H1 (cell line): Measurements from ENCODE around the gene UBXN11. TPM values are rescaled to one million over a fixed set of nuclear protein-coding genes. Genes with fewer than 3 reads are reported as not detected.

Experiments
- ASH2L ChIP-seq: fragments of 200-600, 300-600 bp; sonication (generic); IDR thresholded peaks from one replicate; pipeline ENCODE4 v1.7.1; 2017; ENCODE audit warnings: low read length
- BACH1 ChIP-seq: IDR thresholded peaks from 2 replicates; pipeline ENCODE4 v1.6.1; 2012; ENCODE audit warnings: low read length, improper control_type of control experiment
- BCL11A ChIP-seq, 2 experiments: IDR thresholded peaks; one replicate each; pipeline ENCODE4 v1.6.1; 2011; ENCODE audit warnings: low read depth in 2 of 2, low read length in 2 of 2, mild to moderate bottlenecking in 2 of 2
- CBX5 ChIP-seq: fragments of 300-800, 300-1000 bp; sonication (generic); IDR thresholded peaks from 2 replicates; pipeline ENCODE4 v1.7.1; 2016; ENCODE audit warnings: antibody characterized with exemption, low read length, low read depth
- CBX8 ChIP-seq: fragments of 300-800, 300-1000 bp; sonication (generic); IDR thresholded peaks from 2 replicates; pipeline ENCODE4 v1.7.1; 2016; ENCODE audit warnings: low read depth, low read length, borderline replicate concordance
- CHD1 ChIP-seq: IDR thresholded peaks from 2 replicates; pipeline ENCODE4 v1.6.1; 2012; ENCODE audit warnings: low read depth, low read length, improper control_type of control experiment
- CHD2 ChIP-seq: IDR thresholded peaks from 2 replicates; pipeline ENCODE4 v1.6.1; 2012; ENCODE audit warnings: low read length, improper control_type of control experiment
- CTBP2 ChIP-seq: IDR thresholded peaks from 2 replicates; pipeline ENCODE4 v1.7.0; 2011; ENCODE audit warnings: borderline replicate concordance, mild to moderate bottlenecking, moderate library complexity, mixed read lengths, low read length; ENCODE audit not compliant: insufficient read depth, insufficient read length
- E2F6 ChIP-seq: IDR thresholded peaks from 2 replicates; pipeline ENCODE4 v1.6.1; 2012; ENCODE audit warnings: inconsistent platforms
- EGR1 ChIP-seq: IDR thresholded peaks from 2 replicates; pipeline ENCODE4 v1.6.1; 2011; ENCODE audit warnings: low read depth, low read length, borderline replicate concordance
- FOSL1 ChIP-seq: IDR thresholded peaks from 2 replicates; pipeline ENCODE4 v1.6.1; 2011; ENCODE audit warnings: mild to moderate bottlenecking, low read depth, low read length, moderate library complexity; ENCODE audit not compliant: insufficient read depth
- JUND ChIP-seq: IDR thresholded peaks from 2 replicates; pipeline ENCODE4 v1.6.1; 2011; ENCODE audit warnings: mild to moderate bottlenecking, improper control_type of control experiment, low read length
- KDM1A ChIP-seq: fragments of 200-600, 300-600 bp; sonication (generic); IDR thresholded peaks from 2 replicates; pipeline ENCODE4 v1.7.1; 2016; ENCODE audit warnings: mild to moderate bottlenecking, low read length, borderline replicate concordance
- KDM5A ChIP-seq: fragments of 200-600 bp; IDR thresholded peaks from 2 replicates; pipeline ENCODE4 v1.7.1; 2012; ENCODE audit warnings: mild to moderate bottlenecking, low read length, inconsistent platforms, mixed read lengths
- MAFK ChIP-seq: IDR thresholded peaks from 2 replicates; pipeline ENCODE4 v1.6.1; 2012; ENCODE audit warnings: low read depth, mild to moderate bottlenecking, improper control_type of control experiment, low read length
- NANOG ChIP-seq: IDR thresholded peaks from 2 replicates; pipeline ENCODE4 v1.6.1; 2011; ENCODE audit warnings: low read length, low read depth, mild to moderate bottlenecking, inconsistent platforms; ENCODE audit not compliant: insufficient read depth, poor library complexity, severe bottlenecking
- NRF1 ChIP-seq: IDR thresholded peaks from 2 replicates; pipeline ENCODE4 v1.6.1; 2011; ENCODE audit warnings: mild to moderate bottlenecking, low read depth, low read length, improper control_type of control experiment
- RAD21 ChIP-seq, 2 experiments: IDR thresholded peaks in 1 of 2; conservative IDR thresholded peaks in 1 of 2; 2 replicates each; pipeline ENCODE4 v1.6.1; 2011; ENCODE audit warnings: low read depth in 2 of 2, low read length in 2 of 2, improper control_type of control experiment in 1 of 2, inconsistent platforms in 1 of 2, mild to moderate bottlenecking in 1 of 2, moderate library complexity in 1 of 2
- RBBP5 ChIP-seq: IDR thresholded peaks from 2 replicates; pipeline ENCODE4 v1.7.1; 2012; ENCODE audit warnings: low read depth, mild to moderate bottlenecking, inconsistent platforms, low read length, moderate library complexity, borderline replicate concordance
- SIN3A ChIP-seq, 2 experiments: IDR thresholded peaks in 1 of 2; conservative IDR thresholded peaks in 1 of 2; 2 replicates each; pipeline ENCODE4 v1.6.1; 2011 to 2012; ENCODE audit warnings: low read length in 2 of 2, improper control_type of control experiment in 1 of 2, low read depth in 1 of 2, mild to moderate bottlenecking in 1 of 2
- SP4 ChIP-seq: IDR thresholded peaks from 2 replicates; pipeline ENCODE4 v1.6.1; 2012; ENCODE audit warnings: low read length, inconsistent platforms
- TBP ChIP-seq: IDR thresholded peaks from 2 replicates; pipeline ENCODE4 v1.6.1; 2011; ENCODE audit warnings: low read depth, low read length, improper control_type of control experiment
- ZNF274 ChIP-seq: IDR thresholded peaks from 2 replicates; pipeline ENCODE4 v1.7.0; 2012; ENCODE audit warnings: low read length, borderline replicate concordance; ENCODE audit errors: extremely low read depth
- polyA plus RNA-seq, 7 experiments: library from polyadenylated mRNA; depleted of rRNA in 3 of 7; stranded (reverse) in 5 of 7; unstranded in 2 of 7; fragments of >200 nt in 5 of 7; fragments of 200-250 nt in 2 of 7; gene quantifications; 1 replicate in 5 of 7; 2 replicates in 1 of 7; 4 replicates in 1 of 7; pipeline versions ENCODE4 v1.2.1 to v1.2.3, GENCODE V29; 2011 to 2013; ENCODE audit warnings: missing spikeins in 2 of 7, mixed read lengths in 2 of 7
- total RNA-seq: library from RNA; stranded (reverse); fragmentation: NEBNext Ultra II Directional; extraction: Animal tissue kit (Norgen Biotek cat#: 25700); gene quantifications from 2 replicates; pipeline ENCODE4 v1.2.1, GENCODE V29; 2021
- TF ChIP-seq, protein P1 (sequence below): IDR thresholded peaks from 2 replicates; pipeline ENCODE4 v1.6.1; 2011; ENCODE audit warnings: low read depth, mild to moderate bottlenecking, low read length; ENCODE audit not compliant: insufficient read depth

The UBXN11 gene
- total and polyA plus RNA-seq, 2 of the 8 experiments (the other 6 are each of a cell fraction or from before 2014, with no cell fraction given), result 6.3 to 10.4 TPM

DNA sequence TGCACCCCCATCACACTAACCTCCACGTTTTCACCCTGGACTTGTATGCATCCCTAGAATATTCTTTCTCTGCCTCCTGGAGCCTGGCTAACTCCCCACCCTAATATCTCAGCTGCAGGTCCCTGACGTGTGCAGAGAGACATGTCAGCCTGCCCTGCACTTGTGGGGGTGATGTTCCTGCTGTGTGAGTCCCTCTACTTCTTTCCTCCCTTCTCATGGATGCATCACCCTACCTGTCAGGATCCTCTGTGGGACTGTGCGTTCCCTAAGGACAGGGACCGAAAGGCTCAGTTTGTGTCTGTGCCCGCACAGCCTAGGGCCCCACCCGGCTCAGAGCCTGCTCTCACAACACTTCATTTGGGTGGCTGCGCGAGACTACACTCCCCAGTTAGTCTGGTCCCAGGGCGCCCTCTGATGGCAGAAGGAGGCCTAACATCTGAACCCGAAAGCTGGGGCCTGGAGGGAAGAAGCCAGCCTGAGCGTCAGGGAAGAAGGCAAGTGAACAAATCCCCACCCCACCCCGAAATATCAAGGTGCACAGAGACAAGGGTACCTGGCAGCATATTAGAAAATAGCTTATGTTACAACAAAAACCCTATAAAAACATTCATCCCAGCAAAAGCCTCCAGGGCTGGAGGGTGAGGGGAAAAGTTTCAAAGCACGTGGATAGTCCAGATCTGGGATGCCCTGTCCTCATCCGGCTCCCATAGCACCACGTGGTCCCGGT, 15.0 kb upstream of the UBXN11 start (continued):
- TF ChIP-seq CHD2, result peak; percentile 59; the same call in 1 of the 2 replicates
- no peak for TF ChIP-seq CTBP2
- no peak for TF ChIP-seq RBBP5
- TF ChIP-seq SP4, result no peak
- no peak for TF ChIP-seq FOSL1
- TF ChIP-seq CHD1, result no peak
- no peak for TF ChIP-seq KDM5A
- TF ChIP-seq JUND, result no peak
- TF ChIP-seq SIN3A (conservative IDR thresholded peaks at IDR 0.05 in 1 of 2, IDR thresholded peaks at IDR 0.05 in 1 of 2; ENCODE audit: low read depth in 1 of 2, low read length in 2 of 2), result no peak
- no peak for TF ChIP-seq E2F6
- no peak for TF ChIP-seq CBX8
- TF ChIP-seq, protein P1, sequence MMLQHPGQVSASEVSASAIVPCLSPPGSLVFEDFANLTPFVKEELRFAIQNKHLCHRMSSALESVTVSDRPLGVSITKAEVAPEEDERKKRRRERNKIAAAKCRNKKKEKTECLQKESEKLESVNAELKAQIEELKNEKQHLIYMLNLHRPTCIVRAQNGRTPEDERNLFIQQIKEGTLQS, result no peak
- TF ChIP-seq ASH2L, result no peak
- no peak for TF ChIP-seq ZNF274
- no peak for TF ChIP-seq MAFK
- peak; percentile 96 to 98 for TF ChIP-seq RAD21 (IDR thresholded peaks at IDR 0.05 in 1 of 2, conservative IDR thresholded peaks at IDR 0.05 in 1 of 2; ENCODE audit: low read depth in 2 of 2, low read length in 2 of 2)
- no peak for TF ChIP-seq EGR1
- TF ChIP-seq CBX5, result no peak
- no peak for TF ChIP-seq NANOG
- TF ChIP-seq KDM1A, result no peak
- no peak for TF ChIP-seq NRF1
- no peak for TF ChIP-seq TBP
- TF ChIP-seq BCL11A (IDR thresholded peaks at IDR 0.05; ENCODE audit: low read depth in 2 of 2, low read length in 2 of 2), result no peak
- TF ChIP-seq BACH1, result no peak
